PFSK-1 (cell line): ENCODE results near the gene SLC13A3.

Source experiments
- FOXP2 ChIP-seq: optimal IDR thresholded peaks from 2 replicates; pipeline ENCODE3; 2011; ENCODE audit warnings: borderline replicate concordance, control low read depth, inconsistent platforms; ENCODE audit not compliant: insufficient read depth; ENCODE audit errors: extremely low read length, extremely low read depth
- POLR2AphosphoS5 ChIP-seq: IDR thresholded peaks from 2 replicates; pipeline ENCODE4 v1.6.1; 2012; ENCODE audit warnings: low read depth, mild to moderate bottlenecking, control low read depth, low read length, moderate library complexity
- SIN3A ChIP-seq: IDR thresholded peaks from 2 replicates; pipeline ENCODE4 v1.6.1; 2012; ENCODE audit warnings: mild to moderate bottlenecking, low read length, moderate library complexity, borderline replicate concordance; ENCODE audit not compliant: insufficient read depth
- TAF1 ChIP-seq: IDR thresholded peaks from 2 replicates; pipeline ENCODE4 v1.6.1; 2012; ENCODE audit warnings: low read length, control low read depth, borderline replicate concordance; ENCODE audit not compliant: insufficient read depth
- TF ChIP-seq, protein P1 (sequence below), 2 experiments: IDR thresholded peaks; 2 replicates each; pipeline versions ENCODE4 v1.6.1 to v1.8.0; 2011 to 2012; ENCODE audit warnings: low read depth in 2 of 2, low read length in 2 of 2, control low read depth in 1 of 2, inconsistent platforms in 1 of 2, mild to moderate bottlenecking in 1 of 2, moderate library complexity in 1 of 2; ENCODE audit not compliant: insufficient read depth in 1 of 2

SLC13A3 gene

DNA sequence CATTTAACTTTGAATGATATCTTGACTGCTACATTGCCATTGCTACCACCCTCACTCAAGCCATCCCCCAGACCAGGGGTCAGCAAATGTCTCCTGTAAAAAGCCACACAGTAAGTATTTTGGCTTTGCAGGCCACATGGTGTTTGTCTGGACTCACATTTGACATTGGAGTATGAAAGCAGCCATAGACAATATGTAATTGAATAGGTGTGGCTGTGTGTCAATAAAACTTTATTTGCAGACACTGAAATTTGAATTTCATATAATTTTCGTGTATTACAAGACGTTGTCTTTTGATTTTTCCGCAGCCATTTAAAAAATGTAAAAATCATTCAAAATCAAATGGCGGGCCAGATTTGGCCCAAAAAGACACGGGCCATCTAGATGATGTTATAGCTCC, 64.5 kb downstream of the SLC13A3 start:
- TF ChIP-seq POLR2AphosphoS5: no peak
- TF ChIP-seq, protein P1, sequence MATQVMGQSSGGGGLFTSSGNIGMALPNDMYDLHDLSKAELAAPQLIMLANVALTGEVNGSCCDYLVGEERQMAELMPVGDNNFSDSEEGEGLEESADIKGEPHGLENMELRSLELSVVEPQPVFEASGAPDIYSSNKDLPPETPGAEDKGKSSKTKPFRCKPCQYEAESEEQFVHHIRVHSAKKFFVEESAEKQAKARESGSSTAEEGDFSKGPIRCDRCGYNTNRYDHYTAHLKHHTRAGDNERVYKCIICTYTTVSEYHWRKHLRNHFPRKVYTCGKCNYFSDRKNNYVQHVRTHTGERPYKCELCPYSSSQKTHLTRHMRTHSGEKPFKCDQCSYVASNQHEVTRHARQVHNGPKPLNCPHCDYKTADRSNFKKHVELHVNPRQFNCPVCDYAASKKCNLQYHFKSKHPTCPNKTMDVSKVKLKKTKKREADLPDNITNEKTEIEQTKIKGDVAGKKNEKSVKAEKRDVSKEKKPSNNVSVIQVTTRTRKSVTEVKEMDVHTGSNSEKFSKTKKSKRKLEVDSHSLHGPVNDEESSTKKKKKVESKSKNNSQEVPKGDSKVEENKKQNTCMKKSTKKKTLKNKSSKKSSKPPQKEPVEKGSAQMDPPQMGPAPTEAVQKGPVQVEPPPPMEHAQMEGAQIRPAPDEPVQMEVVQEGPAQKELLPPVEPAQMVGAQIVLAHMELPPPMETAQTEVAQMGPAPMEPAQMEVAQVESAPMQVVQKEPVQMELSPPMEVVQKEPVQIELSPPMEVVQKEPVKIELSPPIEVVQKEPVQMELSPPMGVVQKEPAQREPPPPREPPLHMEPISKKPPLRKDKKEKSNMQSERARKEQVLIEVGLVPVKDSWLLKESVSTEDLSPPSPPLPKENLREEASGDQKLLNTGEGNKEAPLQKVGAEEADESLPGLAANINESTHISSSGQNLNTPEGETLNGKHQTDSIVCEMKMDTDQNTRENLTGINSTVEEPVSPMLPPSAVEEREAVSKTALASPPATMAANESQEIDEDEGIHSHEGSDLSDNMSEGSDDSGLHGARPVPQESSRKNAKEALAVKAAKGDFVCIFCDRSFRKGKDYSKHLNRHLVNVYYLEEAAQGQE (IDR thresholded peaks at IDR 0.05; ENCODE audit: insufficient read depth in 1 of 2, low read depth in 2 of 2, low read length in 2 of 2): no peak
- TF ChIP-seq TAF1: no peak
- TF ChIP-seq SIN3A: no peak
- TF ChIP-seq FOXP2: no peak

DNA sequence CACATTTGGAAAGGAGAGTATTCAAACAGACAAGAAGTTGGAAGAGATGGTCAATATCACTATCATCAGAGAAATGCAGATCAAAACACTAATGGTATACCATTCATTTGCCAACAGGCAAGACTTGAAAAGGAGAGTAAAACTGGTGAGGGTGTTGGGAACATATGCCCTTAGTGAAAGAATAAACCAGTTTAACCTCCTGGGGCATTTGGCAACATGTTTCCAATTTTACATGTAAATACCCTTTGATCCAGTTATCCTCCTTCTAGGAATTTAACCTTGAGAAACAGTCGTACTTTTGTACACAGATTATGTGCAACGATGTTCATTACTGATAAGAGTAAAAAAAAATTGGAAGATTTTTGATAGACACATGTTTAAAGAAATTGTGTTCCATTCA, 66.8 kb downstream of the SLC13A3 start:
- TF ChIP-seq TAF1 (no peak), SIN3A (no peak), FOXP2 (no peak), POLR2AphosphoS5 (no peak)
- TF ChIP-seq, protein P1 (IDR thresholded peaks at IDR 0.05; ENCODE audit: insufficient read depth in 1 of 2, low read depth in 2 of 2, low read length in 2 of 2): no peak

DNA sequence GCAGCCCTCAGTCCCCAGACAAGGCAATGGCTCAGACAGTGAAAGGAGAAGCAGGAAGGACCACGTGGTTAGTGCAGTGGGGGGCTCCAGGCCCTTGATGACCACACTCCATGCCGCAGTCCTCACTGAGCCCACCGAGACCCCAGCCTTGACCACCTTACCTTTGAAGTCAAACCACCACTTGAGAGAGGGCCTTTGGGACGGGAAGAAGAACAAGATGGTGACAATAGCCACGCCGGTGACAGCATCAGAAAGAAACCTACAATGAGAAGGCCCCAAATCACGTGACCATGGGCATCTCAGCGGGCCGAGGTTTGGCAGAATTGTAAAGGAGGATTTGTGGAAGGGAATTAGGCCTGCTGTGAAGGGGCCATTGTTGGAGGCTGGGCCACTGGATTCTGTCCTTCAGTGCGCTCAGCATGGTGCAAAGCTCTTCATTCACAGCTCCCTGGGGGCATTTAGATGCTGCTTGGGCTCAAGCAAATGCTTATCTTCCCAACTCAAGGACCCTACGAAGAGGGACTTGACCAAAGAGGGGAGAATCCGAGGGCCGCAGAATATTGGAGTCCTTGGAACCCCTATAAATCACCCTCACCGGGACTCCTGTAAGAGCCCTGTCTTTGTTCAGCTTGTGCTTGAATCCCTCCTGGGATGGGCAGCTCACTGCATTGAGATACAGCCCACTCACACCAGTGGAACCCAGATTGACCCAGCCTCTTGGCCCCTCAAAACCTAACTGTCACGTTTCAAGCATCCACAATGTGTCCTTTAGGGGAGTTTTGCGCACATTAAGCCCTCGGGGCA, 67.6 kb downstream of the SLC13A3 start:
- TF ChIP-seq TAF1 (no peak), FOXP2 (no peak), SIN3A (no peak), POLR2AphosphoS5 (no peak)
- TF ChIP-seq, protein P1 (IDR thresholded peaks at IDR 0.05; ENCODE audit: insufficient read depth in 1 of 2, low read depth in 2 of 2, low read length in 2 of 2): no peak

DNA sequence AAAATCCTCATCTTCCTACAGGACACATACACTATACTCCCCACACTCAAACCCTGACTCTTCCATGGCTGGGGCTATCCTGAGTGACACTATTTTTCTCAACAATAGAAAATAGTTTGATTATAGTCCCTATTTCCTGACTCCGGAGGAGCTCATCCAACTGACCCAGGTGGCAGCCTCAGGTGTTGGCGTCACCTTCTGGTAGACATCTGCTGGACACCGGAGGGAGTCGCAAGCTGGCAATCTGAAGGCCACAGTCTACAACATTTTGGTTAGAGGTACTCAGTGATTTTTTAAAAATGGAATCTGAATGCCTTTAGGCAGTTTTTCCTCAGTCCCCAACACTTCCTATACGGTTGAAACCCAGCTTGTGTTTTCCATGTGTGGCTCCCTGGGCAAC, 68.6 kb downstream of the SLC13A3 start:
- TF ChIP-seq, protein P1 (IDR thresholded peaks at IDR 0.05; ENCODE audit: insufficient read depth in 1 of 2, low read depth in 2 of 2, low read length in 2 of 2): no peak
- TF ChIP-seq SIN3A (no peak), POLR2AphosphoS5 (no peak), FOXP2 (no peak), TAF1 (no peak)

DNA sequence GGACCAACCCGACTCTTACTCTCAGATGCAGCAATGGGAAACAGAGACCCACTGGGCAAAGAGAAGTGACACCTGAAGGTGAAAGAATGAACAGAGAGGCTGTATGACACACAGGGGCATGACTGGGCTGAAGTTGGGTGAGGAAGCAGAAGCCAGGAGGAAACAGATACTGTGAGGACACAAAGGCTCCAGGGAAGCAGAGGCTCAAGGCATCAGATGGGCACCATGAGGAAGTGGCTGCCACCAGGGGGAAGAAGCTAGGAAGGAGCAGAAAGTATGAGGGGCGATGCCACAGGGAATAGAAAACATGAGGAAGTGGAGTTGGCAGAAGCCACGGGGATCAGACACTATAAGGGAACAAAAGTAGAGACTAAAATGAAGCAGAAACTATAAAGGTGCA, 69.9 kb downstream of the SLC13A3 start:
- TF ChIP-seq POLR2AphosphoS5 (no peak), SIN3A (no peak), FOXP2 (no peak), TAF1 (no peak)
- TF ChIP-seq, protein P1 (IDR thresholded peaks at IDR 0.05; ENCODE audit: insufficient read depth in 1 of 2, low read depth in 2 of 2, low read length in 2 of 2): no peak
